ENCODE data around the gene CFAP119. TPM values are rescaled to one million over a fixed set of nuclear protein-coding genes. Genes with fewer than 3 reads are reported as not detected.
A peak's percentile ranks its signal among the peaks of the same experiment; 100 is the strongest.

The CFAP119 gene
- total RNA-seq, 1 donor from 2014 or later = 8.8 TPM

DNA sequence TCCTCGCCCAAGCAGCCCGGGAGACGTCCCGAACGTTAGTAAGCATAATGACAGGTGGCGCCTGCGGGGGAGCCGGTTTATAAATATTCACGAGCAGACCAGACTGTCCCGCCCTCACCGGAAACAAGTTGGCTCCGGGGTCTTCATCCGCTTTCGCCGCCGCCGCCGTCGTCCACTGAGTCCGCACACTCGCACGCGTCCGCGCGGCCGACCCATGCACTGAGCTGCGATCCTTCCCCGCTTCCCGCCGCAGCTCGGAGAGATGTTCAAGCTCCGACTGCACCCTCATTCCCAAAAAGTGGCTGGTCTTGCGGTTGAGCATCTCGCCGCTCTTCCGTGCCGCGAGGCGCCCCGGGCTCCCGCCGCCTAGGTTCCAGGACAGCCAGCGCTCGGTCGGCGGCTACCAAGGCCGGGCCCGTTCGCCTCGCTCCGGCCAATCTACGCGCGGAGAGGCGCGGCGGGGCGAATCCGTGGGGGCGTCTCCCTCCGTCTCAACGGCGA, 385 bp downstream of the CFAP119 start:
- ChIA-PET CTCF (no interaction called here), POLR2A (interaction anchor here (0.6 to 3.6 kb wide), 3 partner anchors 13 to 53 kb away, joined by 4 to 13 read pairs (median 7); partner anchors contain the start of gene PHKG2)
- ATAC-seq (ENCODE audit: low read depth) (peak; percentile 31), DNase-seq (peak; percentile 48)
- peak overlapping the region; percentile 87 for H3K27ac Mint-ChIP-seq
- peaks cover 58% of the 10 kb centered on the region for H3K36me3 Mint-ChIP-seq (ENCODE audit: low read depth)
- H3K4me3 Mint-ChIP-seq = peak overlapping the region; percentile 93
- TF ChIP-seq, protein P1, sequence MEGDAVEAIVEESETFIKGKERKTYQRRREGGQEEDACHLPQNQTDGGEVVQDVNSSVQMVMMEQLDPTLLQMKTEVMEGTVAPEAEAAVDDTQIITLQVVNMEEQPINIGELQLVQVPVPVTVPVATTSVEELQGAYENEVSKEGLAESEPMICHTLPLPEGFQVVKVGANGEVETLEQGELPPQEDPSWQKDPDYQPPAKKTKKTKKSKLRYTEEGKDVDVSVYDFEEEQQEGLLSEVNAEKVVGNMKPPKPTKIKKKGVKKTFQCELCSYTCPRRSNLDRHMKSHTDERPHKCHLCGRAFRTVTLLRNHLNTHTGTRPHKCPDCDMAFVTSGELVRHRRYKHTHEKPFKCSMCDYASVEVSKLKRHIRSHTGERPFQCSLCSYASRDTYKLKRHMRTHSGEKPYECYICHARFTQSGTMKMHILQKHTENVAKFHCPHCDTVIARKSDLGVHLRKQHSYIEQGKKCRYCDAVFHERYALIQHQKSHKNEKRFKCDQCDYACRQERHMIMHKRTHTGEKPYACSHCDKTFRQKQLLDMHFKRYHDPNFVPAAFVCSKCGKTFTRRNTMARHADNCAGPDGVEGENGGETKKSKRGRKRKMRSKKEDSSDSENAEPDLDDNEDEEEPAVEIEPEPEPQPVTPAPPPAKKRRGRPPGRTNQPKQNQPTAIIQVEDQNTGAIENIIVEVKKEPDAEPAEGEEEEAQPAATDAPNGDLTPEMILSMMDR (IDR thresholded peaks at IDR 0.05) = no peak
- peaks cover 39% of the 10 kb centered on the region for H3K4me1 Mint-ChIP-seq
- intact Hi-C loops (cut with micrococcal nuclease) = loop anchor here (5.0 kb wide), 1 partner anchor 131 kb away; the partner anchor contains the start of gene BCL7C
- no peaks in the 10 kb centered on the region for H3K27me3 Mint-ChIP-seq
- H3K9me3 Mint-ChIP-seq = no peaks in the 10 kb centered on the region

DNA sequence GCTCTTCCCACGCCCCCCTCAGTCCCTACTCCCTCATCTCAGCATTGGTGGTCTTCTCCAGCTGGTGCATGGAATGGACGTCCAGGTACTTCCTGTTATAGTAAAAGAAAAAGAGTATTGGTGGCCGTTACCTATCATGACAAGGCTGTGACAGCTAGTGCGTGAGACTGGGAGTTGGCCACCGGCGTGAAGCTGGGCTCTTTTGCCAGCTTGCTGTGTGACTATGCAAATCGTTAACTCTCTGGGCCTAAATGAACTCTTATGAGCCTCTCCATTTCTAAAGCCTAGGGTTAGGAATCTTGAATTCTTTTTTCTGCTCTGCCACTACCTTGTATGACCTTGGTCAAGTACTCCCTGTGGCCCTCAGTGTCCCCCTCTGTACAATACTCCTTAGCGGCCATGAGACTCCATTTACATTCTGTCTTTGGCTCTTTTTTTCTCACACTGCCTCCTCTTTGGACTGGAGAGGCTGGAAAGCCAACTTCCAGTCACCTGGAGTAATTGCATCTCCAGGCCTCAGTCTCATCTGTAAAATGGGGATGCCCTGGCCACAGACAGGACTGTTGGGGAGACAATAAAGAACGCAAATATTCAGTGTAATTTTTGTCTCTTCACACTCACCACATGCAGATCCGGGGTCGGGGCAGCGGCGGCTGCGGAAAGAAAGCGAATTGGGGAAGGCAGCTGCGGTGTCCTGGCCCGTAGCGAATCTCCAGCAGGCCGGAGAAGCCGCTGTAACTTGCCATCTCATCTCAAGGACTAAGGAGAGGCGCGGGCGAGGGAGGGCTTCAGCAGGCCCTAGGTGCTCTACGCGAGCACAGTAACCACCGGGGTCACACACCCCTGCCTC, 1.1 kb downstream of the CFAP119 start:
- no peaks in the 10 kb centered on the region for H3K9me3 Mint-ChIP-seq
- intact Hi-C loops (cut with micrococcal nuclease) = loop anchor here (5.0 kb wide), 1 partner anchor 131 kb away; the partner anchor contains the start of gene BCL7C
- CTCF ChIA-PET = no interaction called here

DNA sequence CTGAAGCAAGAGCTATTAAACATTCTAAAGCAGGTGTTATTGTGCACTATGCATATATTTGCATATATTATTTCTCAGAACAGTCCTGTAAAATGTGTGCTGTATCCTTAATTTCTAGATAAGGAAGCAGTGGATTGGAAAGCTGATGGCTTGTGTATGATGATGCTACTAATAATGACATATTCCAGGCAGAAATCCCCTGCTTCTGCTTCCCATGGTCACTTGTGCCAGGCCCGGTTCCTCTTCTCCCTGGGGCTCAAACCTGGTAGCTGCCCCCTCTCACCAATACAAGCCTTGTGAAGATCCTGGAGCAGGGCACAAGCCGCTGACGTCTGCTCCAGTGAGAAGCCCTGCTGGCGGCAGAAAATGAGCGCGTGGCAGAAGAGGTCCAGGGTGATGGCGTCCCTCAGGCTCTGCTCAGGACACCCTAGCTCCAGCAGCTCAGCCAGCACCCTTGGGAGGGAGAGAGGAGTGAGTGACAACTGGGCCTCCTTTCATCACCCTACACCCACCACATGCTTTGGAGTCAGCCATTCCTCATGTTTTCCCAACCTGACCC, 1.8 kb downstream of the CFAP119 start:
- Mint-ChIP-seq H3K36me3 (ENCODE audit: low read depth) (peaks cover 55% of the 10 kb centered on the region), H3K4me3 (no peak overlapping the region), H3K27me3 (no peaks in the 10 kb centered on the region), H3K27ac (no peak overlapping the region), H3K4me1 (peaks cover 39% of the 10 kb centered on the region), H3K9me3 (no peaks in the 10 kb centered on the region)
- no peak for DNase-seq
- CTCF ChIA-PET = no interaction called here
- TF ChIP-seq, protein P1 (IDR thresholded peaks at IDR 0.05) = no peak
- POLR2A ChIA-PET = interaction anchor here (1.0 to 3.6 kb wide), 5 partner anchors 12 to 357 kb away, joined by 3 to 13 read pairs (median 4); partner anchors contain the start of genes KAT8 and PHKG2
- intact Hi-C loops (cut with micrococcal nuclease) = loop anchor here (5.0 kb wide), 1 partner anchor 132 kb away; the partner anchor contains the start of gene BCL7C
- ATAC-seq (ENCODE audit: low read depth) = no peak

More for the DNA sequence above, 1.1 kb downstream of the CFAP119 start:
- ATAC-seq (ENCODE audit: low read depth) (no peak), DNase-seq (no peak)
- POLR2A ChIA-PET = interaction anchor here (0.6 to 3.6 kb wide), 6 partner anchors 13 to 357 kb away, joined by 3 to 13 read pairs (median 4); partner anchors contain the start of genes KAT8 and PHKG2
- no peaks in the 10 kb centered on the region for H3K27me3 Mint-ChIP-seq
- peak overlapping the region; percentile 93 for H3K4me3 Mint-ChIP-seq
- peak overlapping the region; percentile 87 for H3K27ac Mint-ChIP-seq
- H3K4me1 Mint-ChIP-seq = peaks cover 39% of the 10 kb centered on the region
- peaks cover 58% of the 10 kb centered on the region for H3K36me3 Mint-ChIP-seq (ENCODE audit: low read depth)
- TF ChIP-seq, protein P1 (IDR thresholded peaks at IDR 0.05) = no peak

DNA sequence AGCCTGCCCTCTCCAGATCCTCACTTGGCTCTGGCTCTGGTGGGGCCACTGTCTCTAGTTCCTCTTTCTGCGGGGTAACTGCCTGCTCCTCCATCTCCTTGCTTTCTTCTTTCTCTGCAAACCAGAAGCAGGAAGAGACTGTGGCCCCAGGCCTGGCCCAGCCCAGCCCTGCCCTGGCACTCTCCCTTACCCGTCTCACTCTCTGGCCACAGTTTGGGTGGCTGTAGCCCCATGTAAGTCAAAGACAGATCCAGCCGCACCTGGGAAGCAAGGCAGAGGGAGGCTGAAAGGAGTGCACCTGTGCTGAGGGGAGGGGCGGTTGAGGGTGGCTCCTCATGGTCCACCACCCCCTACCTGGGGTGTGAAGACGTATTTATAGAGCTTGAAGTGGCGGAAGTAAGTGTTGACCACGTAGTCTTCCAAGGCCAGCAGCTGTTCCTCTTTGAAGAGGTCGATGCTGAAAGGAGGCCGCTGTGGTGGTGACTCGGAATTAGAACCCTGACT, 2.8 kb downstream of the CFAP119 start:
- Mint-ChIP-seq H3K4me3 (no peak overlapping the region), H3K9me3 (no peaks in the 10 kb centered on the region), H3K27ac (peak overlapping the region; percentile 76), H3K36me3 (ENCODE audit: low read depth) (peaks cover 52% of the 10 kb centered on the region), H3K4me1 (peaks cover 39% of the 10 kb centered on the region), H3K27me3 (no peaks in the 10 kb centered on the region)
- ChIA-PET CTCF (no interaction called here), POLR2A (interaction anchor here (3.6 kb wide), 1 partner anchor 11 kb away, joined by 13 read pairs; the partner anchor contains the start of gene PHKG2)
- TF ChIP-seq, protein P1 (IDR thresholded peaks at IDR 0.05) = no peak
- intact Hi-C loops (cut with micrococcal nuclease) = no loop called here
- DNase-seq (no peak), ATAC-seq (ENCODE audit: low read depth) (no peak)

Measured in activated B cell treated with CpG ODN at 0.5 μM for 24 hours (primary cell).